Measurements from ENCODE around the gene LILRA5.
"Not testable (repeated sequence)": the region's sequence is repeated elsewhere in the genome, so short reads cannot be mapped to it uniquely, and the experiment has no call there.

Gene LILRA5

DNA sequence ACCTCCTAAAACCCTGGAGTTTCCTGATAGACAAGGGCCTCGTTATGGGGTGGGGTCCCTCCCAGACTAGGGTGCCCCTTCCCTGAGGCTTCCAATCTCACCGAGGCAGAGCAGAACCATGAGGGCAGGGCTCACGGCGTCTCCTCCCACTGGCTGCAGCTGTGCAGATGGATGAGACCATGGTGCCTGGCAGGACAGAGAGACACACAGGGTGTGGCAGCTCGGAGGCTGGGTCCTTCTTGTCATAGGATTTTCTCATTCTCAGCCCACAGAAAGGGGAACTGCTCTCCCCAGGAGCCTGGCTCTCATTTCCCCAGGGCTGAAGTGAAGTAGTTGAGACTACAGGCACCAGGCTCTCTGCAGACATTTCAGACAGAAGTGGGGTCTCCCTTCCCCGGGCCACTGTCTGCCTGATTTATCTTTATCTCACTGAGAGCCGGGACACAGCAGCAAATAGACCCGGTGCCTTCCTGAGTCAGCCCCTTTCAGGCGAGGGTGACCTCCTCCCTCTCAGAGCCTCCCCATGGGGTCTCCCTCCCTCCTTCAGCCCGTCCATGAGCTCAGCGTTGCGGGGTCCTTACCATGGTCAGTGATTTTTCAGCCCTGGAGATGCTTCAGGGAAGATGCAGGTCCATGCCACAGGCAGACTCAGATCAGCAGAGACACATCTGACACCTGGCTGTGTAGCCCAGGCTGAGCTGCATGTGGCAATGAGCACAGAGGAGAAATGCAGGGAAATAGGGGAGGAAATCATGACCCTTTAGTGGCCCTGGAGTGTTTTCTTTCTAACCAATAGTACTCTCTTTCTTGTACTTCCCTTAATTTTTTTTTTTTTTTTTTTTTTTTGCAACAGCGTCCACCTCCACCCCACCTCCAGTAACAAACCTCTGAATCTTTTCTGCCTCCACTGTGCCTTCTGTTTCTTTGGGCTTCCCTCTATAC is at the start of gene LILRA5:
TSS of gene LILRA5 (minus strand) at position 731 of the 942 bp plus-strand sequence. CDS start at position 584, 147 bp downstream.
- no peak for DNase-seq

DNA sequence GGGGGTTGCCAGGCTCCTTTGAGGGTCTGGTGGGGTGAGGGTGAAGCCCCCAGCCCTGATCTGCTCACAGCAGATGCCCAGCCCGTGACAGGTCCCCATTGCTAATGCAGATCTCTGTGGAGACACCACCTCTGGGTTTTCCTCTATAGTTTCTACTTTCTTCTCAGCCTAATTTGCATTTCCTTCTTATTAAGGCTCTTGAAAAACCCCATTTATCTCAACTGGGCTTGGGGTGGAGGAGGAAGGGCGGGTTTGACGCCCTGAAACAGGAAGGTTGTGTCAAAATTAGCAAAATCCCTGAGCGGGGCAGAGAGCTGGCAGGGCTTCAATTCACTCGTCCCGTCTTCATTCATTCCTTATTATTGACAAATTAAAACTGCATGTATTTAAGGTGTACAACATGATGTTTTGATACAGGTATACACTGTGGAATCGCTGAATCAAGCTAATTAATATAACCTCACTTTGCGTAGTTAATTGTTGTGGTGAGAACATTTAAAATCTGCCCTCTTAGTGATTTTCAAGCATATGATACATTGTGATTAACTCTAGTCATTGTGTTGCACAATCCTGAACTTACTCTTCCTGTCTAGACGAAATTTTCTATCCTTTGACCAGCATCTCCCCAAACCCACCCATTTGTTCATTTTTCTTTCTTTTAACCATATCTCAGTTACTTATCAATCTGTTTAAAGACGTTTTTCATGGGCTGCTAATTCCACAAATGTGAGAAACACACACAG is 48.9 kb upstream of the LILRA5 start:
- DNase-seq, result not testable (repeated sequence)

DNA sequence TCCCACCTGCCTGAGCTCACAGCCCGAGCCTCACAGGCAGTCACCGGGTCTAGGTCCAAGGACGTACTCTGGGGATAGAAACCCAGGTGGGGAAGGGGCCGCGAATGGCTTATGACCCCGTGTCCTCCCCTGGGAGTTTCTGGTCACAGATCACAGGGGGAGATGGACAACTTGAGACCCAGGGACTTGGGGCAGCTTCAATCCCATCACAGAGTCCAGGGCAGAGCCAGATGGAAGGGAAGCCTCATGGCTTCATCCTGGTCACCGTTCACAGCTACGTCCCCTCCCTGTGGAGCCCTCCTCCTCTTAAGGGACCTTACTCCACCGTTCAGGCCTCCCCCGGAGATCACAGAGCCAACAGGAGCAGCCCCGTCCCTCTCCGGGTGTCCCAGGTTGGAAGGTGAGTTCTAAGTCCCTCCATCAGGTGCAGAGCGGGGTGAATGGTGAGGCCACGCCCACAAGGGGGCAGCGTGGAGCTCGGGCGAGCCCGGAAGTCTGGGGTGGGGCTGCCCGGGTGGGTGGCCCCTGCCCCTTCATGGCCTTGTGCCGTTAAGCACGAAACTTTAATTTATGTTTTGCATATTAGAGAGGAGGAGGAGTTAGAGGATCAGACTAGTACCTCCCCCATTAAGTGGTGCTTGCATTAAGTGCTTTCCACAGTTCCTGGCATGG is 46.3 kb upstream of the LILRA5 start:
- DNase-seq, result peak; percentile 58

DNA sequence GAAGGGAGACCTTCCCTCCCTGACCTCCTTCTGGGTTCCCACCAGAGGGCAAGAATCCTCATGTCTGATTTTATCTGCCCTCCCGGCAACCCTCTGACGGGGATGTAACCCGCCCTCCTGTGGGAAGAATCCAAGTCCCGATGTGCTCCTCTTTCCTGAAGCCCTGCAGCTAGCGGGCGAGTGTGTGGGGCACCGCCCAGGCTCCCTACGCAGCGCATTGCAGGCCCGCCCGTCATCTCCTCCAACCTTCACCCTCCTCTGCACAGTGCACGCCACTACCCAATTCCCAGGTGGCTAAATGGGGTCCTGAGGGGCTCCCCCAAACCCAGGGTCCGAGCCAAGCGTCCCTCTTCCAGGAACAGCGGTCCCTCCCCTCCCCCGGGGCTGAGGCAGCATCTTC is 44.4 kb upstream of the LILRA5 start:
- no peak for DNase-seq

DNA sequence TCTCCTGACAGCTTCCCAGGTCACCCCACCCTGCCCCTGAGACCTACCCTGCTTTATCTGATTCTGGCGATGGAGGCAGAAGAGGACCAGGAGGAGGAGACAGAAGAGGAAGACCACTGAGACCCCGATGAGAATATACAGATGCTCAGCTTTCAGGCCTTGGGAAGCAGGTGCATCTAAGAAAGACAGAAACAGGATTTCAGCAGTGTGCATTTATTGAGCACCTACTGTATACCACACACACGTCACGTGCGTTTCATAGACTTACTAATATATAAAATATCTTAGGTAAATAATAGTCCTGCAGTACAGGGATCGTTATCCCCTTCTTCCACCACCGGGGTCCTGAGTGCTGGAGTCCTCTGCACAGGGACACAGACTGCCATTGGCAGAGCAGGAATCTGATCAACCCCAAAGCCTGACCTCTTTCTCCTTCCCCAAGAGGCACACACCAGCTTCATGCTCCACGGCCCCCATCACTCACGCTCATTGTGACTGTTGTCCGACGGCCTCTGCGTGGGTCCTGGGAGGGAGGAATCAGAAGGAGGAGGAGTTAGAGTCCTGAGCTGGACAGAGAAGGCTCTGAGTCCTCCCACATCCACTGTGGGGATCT is 43.6 kb upstream of the LILRA5 start:
- DNase-seq, result no peak

DNA sequence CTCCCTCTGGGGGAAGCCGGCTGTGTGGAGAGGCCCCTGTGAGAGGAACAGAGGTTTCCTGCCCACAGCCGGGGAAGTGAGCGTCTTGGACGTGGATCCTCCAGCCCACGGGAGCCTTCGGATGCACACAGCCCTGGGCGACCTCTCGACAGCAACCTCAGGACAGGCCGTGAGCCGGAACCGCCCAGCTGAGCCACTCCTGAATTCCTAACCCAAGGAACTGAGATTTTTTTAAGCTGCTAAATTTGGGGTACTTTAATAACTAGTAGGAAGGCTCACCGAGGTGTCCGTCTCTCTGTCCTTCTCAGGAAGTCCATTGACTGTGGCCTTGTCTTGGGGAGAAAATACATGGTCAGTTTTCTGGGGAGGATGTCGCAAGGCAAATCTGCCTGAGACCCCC is 42.7 kb upstream of the LILRA5 start:
- DNase-seq, result no peak

DNA sequence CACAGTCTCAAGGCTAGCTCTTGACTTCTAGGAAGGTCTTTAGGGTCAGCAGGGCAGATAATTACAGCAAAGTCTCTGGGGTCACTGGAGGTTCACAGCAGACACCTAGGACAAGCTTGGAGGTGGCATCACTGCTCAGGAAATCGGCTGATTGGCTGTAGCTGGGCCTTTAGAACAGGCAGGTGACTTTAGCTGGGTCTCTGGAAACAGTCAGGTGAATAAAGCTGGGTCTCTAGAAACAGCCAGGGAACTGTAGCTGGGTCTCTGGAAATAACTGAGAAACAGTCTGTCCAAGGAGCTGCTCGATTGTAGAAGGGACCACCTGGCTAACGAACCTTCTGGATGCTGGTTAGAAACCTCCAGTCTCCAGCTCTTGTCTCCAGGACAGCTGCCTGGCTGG is 41.8 kb upstream of the LILRA5 start:
- DNase-seq, result no peak

DNA sequence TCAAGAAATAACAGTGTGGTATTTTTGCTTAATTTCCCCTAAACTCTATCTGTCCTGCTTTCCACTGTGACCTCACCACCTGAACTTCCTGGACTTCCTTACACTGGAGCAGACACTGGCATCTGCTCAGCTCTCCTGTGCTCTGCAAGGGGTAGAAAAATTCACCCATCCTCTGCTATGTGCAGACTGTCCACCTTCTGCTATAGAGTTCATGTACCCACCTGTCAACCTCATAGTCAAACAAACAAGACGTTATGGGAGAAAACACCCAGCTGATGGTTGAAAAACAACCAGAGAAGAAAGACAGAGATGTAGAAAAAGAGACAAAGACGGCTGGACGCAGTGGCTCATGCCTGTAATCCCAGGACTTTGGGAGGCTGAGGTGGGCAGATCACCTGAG is 39.6 kb upstream of the LILRA5 start:
- no peak for DNase-seq

DNA sequence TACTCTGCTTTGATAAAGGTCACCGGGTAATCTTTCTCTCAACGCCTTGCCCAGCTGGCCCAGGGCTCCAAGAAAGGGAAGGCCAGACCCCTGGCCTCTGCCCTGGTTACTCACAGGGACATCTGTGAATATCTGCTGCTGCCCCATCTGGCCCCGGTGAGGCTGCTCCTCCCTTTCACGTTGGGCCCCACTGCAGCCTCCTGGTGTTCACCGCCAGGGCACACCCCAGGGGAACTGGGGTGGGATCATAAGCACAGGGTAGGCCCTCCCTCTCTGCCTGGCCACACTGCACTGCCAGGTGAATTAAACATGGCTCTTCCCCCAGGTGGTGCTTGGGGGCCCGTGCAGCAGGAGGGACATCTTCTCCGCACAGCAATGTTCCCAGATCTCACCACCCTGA is 39.1 kb upstream of the LILRA5 start:
- no peak for DNase-seq

DNA sequence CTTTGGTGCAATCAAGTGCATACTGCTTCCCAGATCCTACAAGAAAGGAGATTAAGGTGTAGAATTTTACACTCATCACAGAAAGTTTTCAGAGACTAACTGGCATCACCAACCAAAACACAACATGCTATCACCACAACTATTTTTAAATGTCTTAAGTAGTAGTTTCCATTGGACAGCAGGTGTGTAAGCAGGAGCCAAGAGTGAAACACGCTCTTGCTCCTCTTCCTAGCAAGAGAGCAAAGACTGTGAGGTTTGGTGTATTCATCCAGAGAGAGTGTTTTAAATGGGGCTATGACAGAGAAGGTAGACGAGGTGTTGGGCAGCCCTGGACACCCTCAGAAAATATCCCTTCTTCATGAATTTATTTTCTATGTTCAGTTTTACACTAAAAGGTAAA is 38.5 kb upstream of the LILRA5 start:
- no peak for DNase-seq

DNA sequence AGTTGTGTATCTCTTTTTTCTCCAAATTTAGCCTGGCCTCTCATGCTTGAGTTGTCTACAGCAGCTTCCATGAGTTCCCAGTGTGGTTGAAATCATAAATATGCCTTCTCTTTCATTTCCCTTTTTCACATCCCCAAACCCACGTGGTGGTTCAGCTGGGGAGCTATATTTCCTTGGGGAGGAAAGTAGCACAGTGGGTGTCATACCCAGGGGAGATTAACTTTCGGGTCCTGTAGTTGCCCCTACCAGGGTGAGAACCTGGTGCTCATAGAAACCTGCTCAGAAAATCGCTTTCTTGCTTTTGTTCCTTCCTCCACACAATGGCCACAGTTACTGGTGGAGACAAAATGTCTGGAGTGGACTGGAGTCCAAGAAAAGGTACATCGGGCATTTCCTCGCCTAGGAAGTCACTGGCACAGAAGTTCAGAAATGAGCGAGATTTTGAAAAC is 33.0 kb upstream of the LILRA5 start:
- no peak for DNase-seq

DNA sequence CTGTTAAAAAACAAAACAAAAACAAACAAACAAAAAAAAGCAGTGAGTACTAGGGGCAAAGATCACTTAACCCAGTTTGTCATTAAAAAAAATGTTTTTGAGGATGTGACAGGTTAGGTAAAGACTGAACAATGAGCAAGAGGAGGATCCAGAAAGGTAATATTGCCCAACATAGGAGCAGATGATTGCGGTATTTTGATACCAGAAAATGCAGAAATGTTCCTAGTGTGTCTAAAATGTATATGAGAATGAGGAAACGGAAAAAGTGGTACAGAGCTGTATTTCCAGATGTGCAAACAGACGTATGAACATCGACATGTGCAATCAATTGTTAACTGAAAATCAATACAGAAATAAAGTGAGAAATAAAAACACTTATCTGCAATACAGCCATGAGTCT is 30.9 kb upstream of the LILRA5 start:
- no peak for DNase-seq

DNA sequence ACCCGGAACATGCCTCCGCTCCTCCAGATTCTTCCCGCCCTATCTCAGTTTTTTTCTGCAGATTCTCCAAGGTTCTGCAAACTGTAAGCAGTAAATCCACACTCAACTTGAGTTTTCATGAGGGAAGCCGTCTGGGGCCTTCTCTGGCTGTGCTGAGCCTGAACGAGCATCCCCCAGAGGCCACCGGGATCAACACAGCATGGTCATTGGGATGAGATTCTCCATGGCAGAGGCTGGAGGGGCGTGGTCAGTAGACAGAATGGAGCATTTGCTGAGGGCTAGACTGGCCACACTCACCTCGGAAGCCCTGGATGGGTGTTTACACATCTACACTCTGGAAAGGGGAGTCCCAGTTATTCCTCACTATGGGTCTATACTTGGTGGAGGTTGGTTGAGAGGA is 28.3 kb upstream of the LILRA5 start:
- DNase-seq, result no peak

DNA sequence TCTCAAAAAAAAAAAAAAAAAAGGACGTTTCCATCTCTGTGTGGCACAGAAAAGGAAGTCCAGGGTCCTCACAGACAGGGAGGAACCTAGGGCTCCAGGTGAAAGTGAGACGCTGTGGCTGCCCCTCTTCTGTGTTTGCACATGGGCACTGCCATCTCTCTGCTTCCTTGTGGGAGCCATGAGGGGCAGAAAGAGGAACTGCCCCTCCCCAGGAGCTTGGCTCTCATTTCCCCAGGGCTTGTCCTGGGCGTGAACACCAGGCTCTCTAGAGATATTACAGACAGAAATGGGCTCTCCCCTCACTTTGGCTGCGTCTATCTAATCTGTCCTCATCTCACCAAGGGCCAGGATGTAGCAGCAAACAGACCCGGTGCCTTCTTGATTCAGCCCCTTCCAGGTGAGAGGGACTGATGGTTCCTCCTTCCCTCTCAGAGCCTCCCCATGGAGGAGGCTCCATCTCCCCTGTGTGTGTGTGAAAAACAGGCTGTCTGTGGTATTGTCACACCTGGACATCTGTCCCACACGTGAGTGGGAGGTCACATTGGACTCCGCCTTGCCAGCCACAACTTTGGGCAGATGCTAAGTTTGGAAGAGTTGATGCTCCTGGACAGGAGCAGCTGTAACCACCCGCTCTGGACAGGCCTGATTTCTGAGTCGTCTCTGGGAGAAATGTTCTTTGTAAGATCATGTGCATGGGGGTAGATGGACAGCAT is 26.8 kb upstream of the LILRA5 start:
- no peak for DNase-seq

DNA sequence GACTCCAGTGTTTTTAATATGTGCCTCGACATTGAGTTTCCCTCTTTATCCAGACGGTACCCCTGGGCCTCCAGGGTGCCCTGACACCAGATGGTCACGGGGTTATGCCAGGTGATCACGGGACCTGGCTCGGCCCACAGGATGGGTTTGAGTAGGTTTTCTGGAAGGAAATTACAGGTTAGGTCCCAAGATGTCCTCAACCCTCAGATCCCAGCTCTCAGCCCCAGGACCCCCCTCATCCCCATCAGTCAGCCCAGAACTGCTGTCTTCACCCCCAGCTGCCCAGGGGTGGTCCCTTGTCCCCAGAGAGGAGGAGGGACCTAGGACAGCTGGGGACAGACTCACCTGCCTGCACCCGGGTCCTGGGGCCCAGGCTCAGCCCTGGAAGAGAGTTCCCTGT is 25.6 kb upstream of the LILRA5 start:
- DNase-seq, result no peak

DNA sequence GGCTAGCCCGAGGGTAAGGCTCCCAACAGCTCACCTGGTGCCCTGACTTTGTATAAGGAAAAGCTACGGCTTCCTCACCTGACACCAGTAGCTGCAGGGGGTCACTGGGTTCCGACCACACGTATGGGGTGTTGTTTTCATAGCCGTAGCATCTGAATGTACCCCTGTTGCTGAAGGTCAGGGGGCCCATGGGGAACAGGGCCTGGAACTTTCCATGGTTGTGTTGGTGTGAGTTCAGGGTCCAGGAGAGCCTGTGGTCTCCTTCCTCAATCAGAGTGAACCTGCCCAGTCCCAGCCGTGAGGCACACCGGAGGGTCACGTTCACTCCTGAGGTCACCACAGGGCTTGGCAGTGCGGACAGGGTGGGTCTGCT is 24.9 kb upstream of the LILRA5 start:
- no peak for DNase-seq

DNA sequence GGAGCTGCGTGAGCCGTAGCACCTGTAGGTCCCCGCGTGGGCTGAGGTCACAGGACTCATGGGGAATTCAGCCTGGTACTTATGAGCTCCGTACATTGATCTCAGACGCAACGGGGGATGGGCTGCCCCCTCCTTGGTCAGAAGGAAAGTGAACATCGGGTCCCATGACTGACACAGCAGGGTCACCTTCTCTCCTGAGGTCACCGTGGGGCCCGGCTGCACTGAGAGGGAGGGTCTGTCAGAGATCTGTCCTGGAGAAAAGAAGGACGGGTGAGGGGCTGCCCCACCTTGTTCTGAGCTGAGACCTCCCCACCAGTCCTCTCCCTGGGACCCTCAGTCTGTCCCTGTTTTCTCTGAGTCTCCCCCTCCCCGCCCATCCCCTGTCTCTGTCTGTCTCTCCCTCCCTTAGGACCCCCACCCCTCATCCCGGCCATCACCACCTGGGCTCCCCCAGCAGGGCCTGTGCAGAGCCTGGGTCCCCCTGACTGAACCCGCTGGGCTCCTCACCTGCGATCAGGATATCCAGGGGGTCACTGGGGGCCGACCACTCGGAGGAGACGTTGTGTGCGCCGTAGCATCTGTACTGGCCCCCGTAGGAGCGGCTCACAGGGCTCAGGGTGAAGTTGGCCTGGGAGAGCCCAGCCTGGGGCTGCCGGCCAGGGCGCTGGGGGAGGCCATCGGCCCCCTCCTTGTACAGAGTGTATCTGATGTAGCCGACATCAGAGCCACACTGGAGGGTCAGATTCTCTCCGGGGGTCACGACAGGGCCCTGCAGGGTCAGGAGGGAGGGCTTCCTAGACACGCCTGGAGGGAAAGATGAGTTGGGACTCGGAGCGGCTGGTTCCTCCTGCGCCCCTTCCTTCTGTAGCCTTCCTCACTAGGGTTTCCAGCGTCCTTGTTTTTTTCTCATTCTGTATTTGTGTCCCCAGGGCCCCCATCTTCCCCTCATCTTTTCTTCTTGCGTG is 24.2 kb upstream of the LILRA5 start:
- no peak for DNase-seq

DNA sequence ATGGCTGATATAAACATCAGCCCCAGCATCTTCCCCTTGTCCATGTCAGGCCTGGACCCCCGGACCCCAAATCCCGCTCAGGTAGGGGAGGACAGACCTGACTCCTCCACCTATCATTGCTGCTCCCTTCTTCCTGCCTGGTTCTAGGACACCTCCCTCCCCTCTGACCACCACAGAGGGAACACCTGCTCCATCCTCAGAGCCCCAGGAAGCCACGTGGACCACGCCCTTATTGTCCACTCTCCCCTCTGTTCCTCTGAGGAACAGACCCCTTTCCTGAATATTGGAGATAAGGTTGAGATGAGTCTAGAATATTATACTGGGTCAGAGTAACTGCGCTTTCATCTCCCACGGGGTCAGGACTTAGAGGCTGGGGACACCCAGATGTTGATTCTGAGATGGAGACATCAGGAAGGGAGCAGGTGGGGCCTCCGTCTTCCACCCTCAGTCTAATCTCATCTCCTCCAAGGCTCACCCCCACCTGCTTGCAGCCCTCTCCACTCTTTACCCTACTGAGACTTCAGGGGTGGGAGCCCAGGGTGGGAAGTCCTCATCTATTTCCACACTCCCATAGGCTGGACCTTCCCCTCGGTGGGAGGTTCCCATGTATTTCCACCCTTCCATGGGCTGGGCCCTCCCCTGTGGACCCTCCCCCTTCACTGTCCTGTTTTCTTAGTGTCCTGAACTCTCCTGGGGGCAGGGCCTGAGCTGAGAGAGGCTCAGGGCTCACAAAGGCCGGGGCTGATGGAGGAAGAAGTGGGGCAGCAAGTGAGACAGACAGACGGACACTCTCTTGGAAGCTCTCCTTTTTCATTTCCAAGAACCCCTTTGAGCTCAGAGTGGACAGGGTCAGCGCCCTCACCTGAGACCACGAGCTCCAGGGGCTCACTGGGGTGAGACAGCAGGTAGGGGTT is 23.3 kb upstream of the LILRA5 start:
- DNase-seq, result no peak

DNA sequence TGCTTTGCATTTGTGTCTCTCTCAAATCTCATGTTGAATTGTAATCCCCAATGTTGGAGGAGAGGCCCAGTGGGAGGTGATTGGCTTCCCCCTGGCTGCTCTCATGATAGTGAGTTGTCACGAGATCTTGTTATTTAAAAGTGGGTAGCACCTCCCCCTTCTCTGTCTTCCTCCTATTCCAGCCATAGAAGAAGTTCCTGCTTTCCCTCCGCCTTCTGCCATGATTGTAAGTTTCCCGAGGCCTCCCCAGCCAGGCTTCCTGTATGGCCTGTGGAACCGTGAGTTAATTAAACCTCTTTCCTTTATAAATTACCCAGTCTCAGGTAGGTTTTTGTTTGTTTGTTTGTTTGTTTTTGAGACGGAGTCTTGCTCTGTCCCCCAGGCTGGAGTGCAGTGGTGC is 22.2 kb upstream of the LILRA5 start:
- DNase-seq, result no peak
